IMR-90 (cell line): ENCODE results near the gene PRELID1. TPM values are rescaled to one million over a fixed set of nuclear protein-coding genes. Genes with fewer than 3 reads are reported as not detected.

Source experiments
- ATAC-seq: fragments of 200-7000 bp; cut with Tn5 transposase; 2 replicates; pipeline ENCODE4 v1.9.1; 2020; ENCODE audit warnings: low read depth, mild to moderate bottlenecking, moderate library complexity
- BruUV-seq: library from RNA; stranded (reverse); fragments of 400-500 nt; replicated peaks from 2 replicates; lab custom pipeline; 2021; lab: Mats Ljungman, UMichigan
- CTCF ChIA-PET: fragments of 300-600 bp; formaldehyde crosslinking; extraction: SDS; loops from one replicate; lab custom pipeline; 2021; ENCODE audit warnings: antibody characterized with exemption; lab: Yijun Ruan, JAX
- POLR2A ChIA-PET: fragments of 300-600 bp; sonication (Branson Sonifier 250); formaldehyde crosslinking; loops from one replicate; lab custom pipeline; 2022; ENCODE audit warnings: antibody characterized with exemption; ENCODE audit not compliant: unreplicated experiment; lab: Charles Lee
- DNase-seq: peaks from one replicate; pipeline ENCODE4 v3.0.0; 2013
- H2AFZ ChIP-seq: replicated peaks from 2 replicates; pipeline ENCODE3; 2013; ENCODE audit warnings: low read length, mild to moderate bottlenecking; ENCODE audit not compliant: poor library complexity
- H2AK5ac ChIP-seq: 2 replicates; pipeline ENCODE4 v1.6.1; 2013; ENCODE audit warnings: low read depth, low read length, inconsistent platforms
- H2AK9ac ChIP-seq: replicated peaks from 2 replicates; pipeline ENCODE3; 2013; ENCODE audit warnings: mild to moderate bottlenecking, low read depth, low read length, moderate library complexity; ENCODE audit not compliant: poor library complexity
- H2BK120ac ChIP-seq: 2 replicates; pipeline ENCODE4 v1.6.1; 2013; ENCODE audit warnings: low read depth, low read length, inconsistent platforms
- H2BK15ac ChIP-seq: 3 replicates; pipeline ENCODE4 v1.6.1; 2013; ENCODE audit warnings: low read depth, low read length, inconsistent platforms
- H2BK20ac ChIP-seq: 2 replicates; pipeline ENCODE4 v1.6.1; 2013; ENCODE audit warnings: low read depth, mild to moderate bottlenecking, inconsistent platforms, low read length, moderate library complexity
- H2BK5ac ChIP-seq: 2 replicates; pipeline ENCODE4 v1.6.1; 2013; ENCODE audit warnings: mild to moderate bottlenecking, low read depth, low read length, inconsistent platforms; ENCODE audit not compliant: poor library complexity, severe bottlenecking
- H3K14ac ChIP-seq: replicated peaks from 2 replicates; pipeline ENCODE4 v1.6.1; 2013; ENCODE audit warnings: low read depth, low read length, inconsistent platforms
- H3K18ac ChIP-seq: 2 replicates; pipeline ENCODE4 v1.6.1; 2013; ENCODE audit warnings: low read depth, low read length, control low read depth
- H3K23ac ChIP-seq: 2 replicates; pipeline ENCODE4 v1.6.1; 2013; ENCODE audit warnings: low read depth, low read length, inconsistent platforms
- H3K27ac ChIP-seq: 2 replicates; pipeline ENCODE4 v1.5.1; 2013; ENCODE audit warnings: mild to moderate bottlenecking, control low read depth, low read length; ENCODE audit not compliant: insufficient read depth
- H3K27me3 ChIP-seq: 2 replicates; pipeline ENCODE4 v1.6.1; 2013; ENCODE audit warnings: low read length; ENCODE audit not compliant: control insufficient read depth, insufficient read depth
- H3K36me3 ChIP-seq: 2 replicates; pipeline ENCODE4 v1.6.1; 2013; ENCODE audit warnings: low read length, mixed read lengths; ENCODE audit not compliant: control insufficient read depth, insufficient read depth
- H3K4ac ChIP-seq: 2 replicates; pipeline ENCODE4 v1.6.1; 2013; ENCODE audit warnings: low read depth, low read length, inconsistent platforms
- H3K4me1 ChIP-seq: 2 replicates; pipeline ENCODE4 v1.6.1; 2013; ENCODE audit warnings: low read length, mixed read lengths; ENCODE audit not compliant: control insufficient read depth, insufficient read depth
- H3K4me2 ChIP-seq: 2 replicates; pipeline ENCODE4 v1.6.1; 2013; ENCODE audit warnings: low read depth, mild to moderate bottlenecking, control low read depth, low read length, moderate library complexity
- H3K4me3 ChIP-seq: 2 replicates; pipeline ENCODE4 v1.5.1; 2013; ENCODE audit warnings: low read depth, mild to moderate bottlenecking, control low read depth, low read length, moderate library complexity; ENCODE audit not compliant: insufficient read depth
- H3K56ac ChIP-seq: 2 replicates; pipeline ENCODE4 v1.6.1; 2013; ENCODE audit warnings: low read length, inconsistent platforms; ENCODE audit not compliant: insufficient read depth; ENCODE audit errors: extremely low read depth
- H3K79me1 ChIP-seq, 2 experiments: 2 replicates each; pipeline ENCODE4 v1.6.1; 2013; ENCODE audit warnings: low read length in 2 of 2, inconsistent platforms in 1 of 2, low read depth in 1 of 2
- H3K9ac ChIP-seq: 2 replicates; pipeline ENCODE4 v1.6.1; 2013; ENCODE audit warnings: low read depth, low read length, control low read depth
- H3K9me1 ChIP-seq: 2 replicates; pipeline ENCODE4 v1.6.1; 2013; ENCODE audit warnings: low read length, inconsistent platforms; ENCODE audit not compliant: insufficient read depth
- H3K9me3 ChIP-seq: 2 replicates; pipeline ENCODE4 v1.6.1; 2013; ENCODE audit warnings: low read length; ENCODE audit not compliant: control insufficient read depth, insufficient read depth
- H4K20me1 ChIP-seq: 2 replicates; pipeline ENCODE4 v1.6.1; 2013; ENCODE audit warnings: low read length, inconsistent platforms; ENCODE audit not compliant: insufficient read depth
- H4K5ac ChIP-seq: 2 replicates; pipeline ENCODE4 v1.6.1; 2013; ENCODE audit warnings: mild to moderate bottlenecking, low read depth, low read length, control low read depth
- H4K8ac ChIP-seq, 2 experiments: 2 replicates each; pipeline ENCODE4 v1.6.1; 2013; ENCODE audit warnings: low read depth in 2 of 2, low read length in 2 of 2, control low read depth in 1 of 2, inconsistent platforms in 1 of 2
- H4K91ac ChIP-seq: 2 replicates; pipeline ENCODE4 v1.6.1; 2013; ENCODE audit warnings: low read depth, low read length, inconsistent platforms; ENCODE audit not compliant: insufficient read depth
- BHLHE40 ChIP-seq: fragments of 150-350 bp; IDR thresholded peaks from 2 replicates; pipeline ENCODE4 v1.6.1; 2016; ENCODE audit warnings: mild to moderate bottlenecking, low read depth, low read length
- CEBPB ChIP-seq: IDR thresholded peaks from 2 replicates; pipeline ENCODE4 v1.6.1; 2012; ENCODE audit warnings: low read depth, low read length, improper control_type of control experiment
- CHD1 ChIP-seq: IDR thresholded peaks from 2 replicates; pipeline ENCODE4 v1.6.1; 2012; ENCODE audit warnings: low read depth, low read length, improper control_type of control experiment
- FOS ChIP-seq: fragments of 150-350 bp; IDR thresholded peaks from 2 replicates; pipeline ENCODE4 v1.6.1; 2016; ENCODE audit warnings: low read depth, low read length
- MAFK ChIP-seq: IDR thresholded peaks from 2 replicates; pipeline ENCODE4 v1.6.1; 2012; ENCODE audit warnings: low read depth, low read length, improper control_type of control experiment
- MAZ ChIP-seq: IDR thresholded peaks from 2 replicates; pipeline ENCODE4 v1.6.1; 2012; ENCODE audit warnings: low read depth, mild to moderate bottlenecking, low read length, improper control_type of control experiment, moderate library complexity, borderline replicate concordance
- MXI1 ChIP-seq: IDR thresholded peaks from 2 replicates; pipeline ENCODE4 v1.6.1; 2012; ENCODE audit warnings: low read depth, mild to moderate bottlenecking, low read length, moderate library complexity, borderline replicate concordance
- NFE2L2 ChIP-seq: fragments of 150-350 bp; IDR thresholded peaks from 2 replicates; pipeline ENCODE4 v1.6.1; 2016; ENCODE audit warnings: low read depth, mild to moderate bottlenecking, low read length
- POLR2A ChIP-seq: IDR thresholded peaks from 2 replicates; pipeline ENCODE4 v1.6.1; 2012; ENCODE audit warnings: mild to moderate bottlenecking, low read depth, low read length
- RAD21 ChIP-seq: IDR thresholded peaks from 2 replicates; pipeline ENCODE4 v1.6.1; 2012; ENCODE audit warnings: low read length, improper control_type of control experiment
- RCOR1 ChIP-seq: IDR thresholded peaks from 2 replicates; pipeline ENCODE4 v1.6.1; 2012; ENCODE audit warnings: mild to moderate bottlenecking, low read length, improper control_type of control experiment; ENCODE audit not compliant: insufficient replicate concordance
- RFX5 ChIP-seq: IDR thresholded peaks from 2 replicates; pipeline ENCODE4 v1.8.0; 2012; ENCODE audit warnings: low read depth, mild to moderate bottlenecking, low read length, moderate library complexity
- SMC3 ChIP-seq: fragments of 150-350 bp; IDR thresholded peaks from 2 replicates; pipeline ENCODE4 v1.6.1; 2016; ENCODE audit warnings: low read depth, mild to moderate bottlenecking, antibody characterized with exemption, low read length, moderate library complexity
- USF2 ChIP-seq: fragments of 150-350 bp; IDR thresholded peaks from 2 replicates; pipeline ENCODE4 v1.6.1; 2017; ENCODE audit warnings: mild to moderate bottlenecking, antibody characterized with exemption, low read length, low read depth
- WGBS, 2 experiments: methylation state at CpG; one replicate each; pipeline versions ENCODE4 v1.1.5 to v1.1.7; 2013; ENCODE audit warnings: missing lambda C conversion rate in 2 of 2; ENCODE audit not compliant: insufficient read length in 1 of 2; ENCODE audit errors: extremely low coverage in 2 of 2; 5-methylcytosine and 5-hydroxymethylcytosine counted together
- dilution Hi-C: fragments of 300-500 bp; cut with HindIII; formaldehyde crosslinking; loops from one replicate; pipeline ENCODE4 v1.14.3; 2018; ENCODE audit warnings: low sequenced_read_pairs; ENCODE audit not compliant: unreplicated experiment
- in situ Hi-C: fragments of 300-500 bp; cut with MboI; formaldehyde crosslinking; loops from 3 replicates; pipeline ENCODE4 v1.14.3; 2019; ENCODE audit warnings: low sequenced_read_pairs, inconsistent platforms, mixed read lengths
- intact Hi-C: fragments of 100-400 bp; cut with micrococcal nuclease; formaldehyde crosslinking; loops from 2 replicates; pipeline ENCODE4 v1.10.0; 2022
- polyA plus RNA-seq, 3 experiments: library from polyadenylated mRNA; depleted of rRNA; stranded (reverse); fragments of >200 nt; gene quantifications; 2 replicates each; pipeline ENCODE4 v1.2.3, GENCODE V29; 2012; ENCODE audit warnings: low replicate concordance in 1 of 3
- total RNA-seq: library from RNA; depleted of rRNA; stranded (reverse); fragments of >200 nt; gene quantifications from 2 replicates; pipeline ENCODE4 v1.2.3, GENCODE V29; 2012
- TF ChIP-seq, protein P1 (sequence below): fragments of 150-350 bp; IDR thresholded peaks from 2 replicates; pipeline ENCODE4 v1.6.1; 2016; ENCODE audit warnings: low read depth, mild to moderate bottlenecking, low read length, moderate library complexity, borderline replicate concordance
- TF ChIP-seq, protein P2 (sequence below): conservative IDR thresholded peaks from 2 replicates; pipeline ENCODE4 v1.5.1; 2012; ENCODE audit warnings: mild to moderate bottlenecking, low read depth, low read length, improper control_type of control experiment

Gene PRELID1
- total and polyA plus RNA-seq, 2 of the 4 experiments (the other 2 are of a cell fraction), result 116 to 239 TPM

- Histone ChIP-seq H4K20me1 (peaks cover 22% of the 10 kb centered on the region), H3K4me3 (no peak overlapping the region), H2AK5ac (no peak overlapping the region), H3K9me1 (peaks cover 6% of the 10 kb centered on the region; the same call in 1 of the 2 replicates), H3K4me2 (no peak overlapping the region), H2BK5ac (no peak overlapping the region), H2AFZ (no peak overlapping the region), H3K4me1 (peaks cover 4% of the 10 kb centered on the region; the same call in 1 of the 2 replicates), H4K5ac (no peak overlapping the region), H3K23ac (no peak overlapping the region), H3K14ac (no peak overlapping the region), H3K36me3 (no peaks in the 10 kb centered on the region), H3K27ac (no peak overlapping the region), H4K8ac (no peak overlapping the region), H3K4ac (no peak overlapping the region), H3K18ac (no peak overlapping the region), H2BK120ac (no peak overlapping the region), H3K9ac (no peak overlapping the region), H3K27me3 (no peaks in the 10 kb centered on the region), H2BK20ac (no peak overlapping the region), H3K79me1 (peaks cover 4 to 25% of the 10 kb centered on the region in 2 experiments; a peak in 3 of 4 replicates), H4K91ac (no peak overlapping the region), H2BK15ac (no peak overlapping the region), H3K56ac (no peak overlapping the region), H3K9me3 (no peaks in the 10 kb centered on the region), H2AK9ac (no peak overlapping the region)
- dilution Hi-C loops (no loop called here), intact Hi-C loops (no loop called here), in situ Hi-C loops (no loop called here)
- no peak for DNase-seq
- TF ChIP-seq BHLHE40 (no peak), RAD21 (no peak), MAFK (no peak), POLR2A (no peak), CEBPB (no peak), USF2 (no peak), RCOR1 (no peak), NFE2L2 (no peak), FOS (no peak), MAZ (no peak), SMC3 (no peak), CHD1 (no peak), RFX5 (no peak), MXI1 (no peak)
- TF ChIP-seq, protein P1, sequence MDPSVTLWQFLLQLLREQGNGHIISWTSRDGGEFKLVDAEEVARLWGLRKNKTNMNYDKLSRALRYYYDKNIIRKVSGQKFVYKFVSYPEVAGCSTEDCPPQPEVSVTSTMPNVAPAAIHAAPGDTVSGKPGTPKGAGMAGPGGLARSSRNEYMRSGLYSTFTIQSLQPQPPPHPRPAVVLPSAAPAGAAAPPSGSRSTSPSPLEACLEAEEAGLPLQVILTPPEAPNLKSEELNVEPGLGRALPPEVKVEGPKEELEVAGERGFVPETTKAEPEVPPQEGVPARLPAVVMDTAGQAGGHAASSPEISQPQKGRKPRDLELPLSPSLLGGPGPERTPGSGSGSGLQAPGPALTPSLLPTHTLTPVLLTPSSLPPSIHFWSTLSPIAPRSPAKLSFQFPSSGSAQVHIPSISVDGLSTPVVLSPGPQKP, result no peak
- TF ChIP-seq, protein P2, sequence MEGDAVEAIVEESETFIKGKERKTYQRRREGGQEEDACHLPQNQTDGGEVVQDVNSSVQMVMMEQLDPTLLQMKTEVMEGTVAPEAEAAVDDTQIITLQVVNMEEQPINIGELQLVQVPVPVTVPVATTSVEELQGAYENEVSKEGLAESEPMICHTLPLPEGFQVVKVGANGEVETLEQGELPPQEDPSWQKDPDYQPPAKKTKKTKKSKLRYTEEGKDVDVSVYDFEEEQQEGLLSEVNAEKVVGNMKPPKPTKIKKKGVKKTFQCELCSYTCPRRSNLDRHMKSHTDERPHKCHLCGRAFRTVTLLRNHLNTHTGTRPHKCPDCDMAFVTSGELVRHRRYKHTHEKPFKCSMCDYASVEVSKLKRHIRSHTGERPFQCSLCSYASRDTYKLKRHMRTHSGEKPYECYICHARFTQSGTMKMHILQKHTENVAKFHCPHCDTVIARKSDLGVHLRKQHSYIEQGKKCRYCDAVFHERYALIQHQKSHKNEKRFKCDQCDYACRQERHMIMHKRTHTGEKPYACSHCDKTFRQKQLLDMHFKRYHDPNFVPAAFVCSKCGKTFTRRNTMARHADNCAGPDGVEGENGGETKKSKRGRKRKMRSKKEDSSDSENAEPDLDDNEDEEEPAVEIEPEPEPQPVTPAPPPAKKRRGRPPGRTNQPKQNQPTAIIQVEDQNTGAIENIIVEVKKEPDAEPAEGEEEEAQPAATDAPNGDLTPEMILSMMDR, result no peak
- ChIA-PET CTCF (interaction anchor here (0.6 kb wide), 1 partner anchor 202 kb away, joined by 4 read pairs; no protein-coding TSS in a partner anchor), POLR2A (no interaction called here)
- no TSS peak for BruUV-seq
- ATAC-seq, result no peak
- WGBS, 2 experiments, result no CpG with 5 or more reads among the region's 3 CpGs
Measured at GRCh38 chr5:177316005-177316404, 12.4 kb downstream of the PRELID1 start.
